GM12892 (cell line): ENCODE measurements around the gene BRMS1L.

ENCODE experiments used
- DNase-seq: peaks from one replicate; pipeline ENCODE4 v3.0.0; 2011; ENCODE audit not compliant: insufficient read length
- FAIRE-seq: peaks from 2 replicates; lab custom pipeline; 2011; peaks lifted over from hg19 to GRCh38; lab: Jason Lieb, UNC
- POLR2A ChIP-seq: IDR thresholded peaks from 2 replicates; pipeline ENCODE4 v1.6.1; 2011; ENCODE audit warnings: low read depth, low read length, control low read depth
- POLR2AphosphoS5 ChIP-seq: IDR thresholded peaks from 2 replicates; pipeline ENCODE4 v1.6.1; 2011; ENCODE audit warnings: low read depth, low read length, control low read depth
- TAF1 ChIP-seq: IDR thresholded peaks from 2 replicates; pipeline ENCODE4 v1.6.1; 2011; ENCODE audit warnings: low read depth, mild to moderate bottlenecking, control low read depth, low read length, borderline replicate concordance

BRMS1L gene

DNA sequence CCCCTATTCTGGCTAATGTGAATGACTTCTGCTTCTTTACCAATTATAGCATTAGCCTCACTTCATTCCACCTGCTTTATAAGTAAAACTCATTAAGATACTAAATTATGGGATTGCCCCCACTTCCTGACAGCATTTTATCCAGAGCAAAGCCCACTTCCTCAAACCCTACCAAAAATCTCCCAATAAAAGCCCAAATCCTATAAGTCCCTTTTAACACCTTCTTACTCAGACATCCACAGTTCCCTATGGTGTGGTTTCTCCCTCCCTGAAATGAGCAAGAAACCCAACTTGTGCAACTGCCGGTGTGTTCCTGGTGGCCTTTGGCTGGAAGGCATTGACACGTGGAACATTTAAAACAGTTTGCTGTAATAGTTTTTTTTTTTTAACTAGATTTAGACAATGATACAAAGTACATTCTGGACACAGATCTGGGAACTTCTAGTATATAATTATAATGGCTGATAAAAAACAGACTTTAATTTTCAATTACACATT is 53.1 kb downstream of the BRMS1L start:
- FAIRE-seq (no peak), DNase-seq (no peak)
- no peak for TF ChIP-seq POLR2A
- no peak for TF ChIP-seq TAF1
- no peak for TF ChIP-seq POLR2AphosphoS5

DNA sequence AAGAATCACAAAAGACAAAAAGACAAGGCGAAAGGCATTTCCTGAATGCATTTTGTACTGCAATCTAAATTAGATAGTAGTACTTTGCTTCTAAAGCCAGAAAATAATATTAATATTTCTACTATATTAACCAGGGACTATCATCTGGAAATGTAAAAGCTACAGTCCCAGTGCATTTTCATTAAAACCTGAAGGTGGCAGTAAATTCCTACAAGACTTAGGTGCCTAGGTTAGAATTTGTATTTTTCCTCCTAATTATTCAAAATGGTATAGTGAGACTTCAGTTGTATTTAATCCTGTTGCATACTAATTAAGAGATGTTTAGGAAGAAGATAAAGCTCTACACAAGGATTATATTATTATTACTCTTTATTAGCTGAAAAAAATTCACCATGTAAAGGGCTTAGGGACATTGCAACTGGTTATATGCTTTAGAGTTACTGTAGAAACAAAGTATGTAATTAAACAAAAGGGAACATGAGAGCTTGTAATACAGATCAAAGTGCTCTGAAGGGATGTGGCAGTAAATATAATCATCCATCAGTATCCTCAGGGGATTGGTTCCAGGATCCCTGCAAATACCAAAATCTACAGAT is 53.6 kb downstream of the BRMS1L start:
- no peak for DNase-seq
- TF ChIP-seq TAF1 (no peak), POLR2A (no peak), POLR2AphosphoS5 (no peak)
- no peak for FAIRE-seq

DNA sequence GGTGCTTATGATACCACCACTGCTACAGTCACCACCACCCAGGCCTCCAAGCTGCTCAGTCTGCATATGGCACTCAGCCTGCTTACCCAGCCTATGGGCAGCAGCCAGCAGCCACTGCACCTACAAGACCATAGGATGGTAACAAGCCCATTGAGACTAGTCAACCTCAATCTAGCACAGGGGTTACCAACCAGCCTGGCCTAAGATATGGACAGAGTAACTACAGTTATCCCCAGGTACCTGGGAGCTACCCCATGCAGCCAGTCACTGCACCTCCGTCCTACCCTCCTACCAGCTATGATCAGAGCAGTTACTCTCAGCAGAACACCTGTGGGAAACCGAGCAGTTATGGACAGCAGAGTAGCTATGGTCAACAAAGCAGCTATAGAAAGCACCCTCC is 55.1 kb downstream of the BRMS1L start:
- TF ChIP-seq POLR2A (no peak), POLR2AphosphoS5 (no peak), TAF1 (no peak)
- FAIRE-seq: no peak
- DNase-seq: no peak

DNA sequence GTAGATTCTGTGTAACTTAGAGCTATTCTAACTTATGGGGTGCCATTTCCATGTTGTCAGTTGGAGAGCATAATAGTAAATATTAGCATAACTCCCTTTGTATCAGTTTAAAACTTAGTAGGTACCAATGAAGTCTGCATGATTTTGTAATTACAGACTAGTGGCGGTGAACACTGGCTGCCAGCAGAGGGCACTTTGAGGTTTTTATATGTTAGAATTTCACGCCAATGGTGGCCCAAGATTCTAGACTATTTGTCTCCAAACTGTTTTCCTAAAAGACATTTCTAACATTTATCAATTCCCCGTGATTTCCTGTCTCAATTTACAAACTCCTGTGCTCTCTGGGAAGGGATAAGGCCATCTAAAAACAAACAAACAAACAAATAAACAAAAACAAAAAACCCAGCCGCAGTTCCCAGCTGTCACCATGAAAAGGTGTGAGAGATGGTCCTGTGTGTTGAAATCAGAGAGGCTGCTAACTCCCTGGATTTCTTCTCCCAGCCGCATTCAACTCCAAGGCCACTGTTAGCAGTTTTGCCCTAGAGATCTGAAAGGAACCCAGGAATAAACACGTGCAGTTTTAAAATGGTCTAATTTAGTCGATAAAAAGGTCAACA is 57.6 kb downstream of the BRMS1L start:
- FAIRE-seq: no peak
- TF ChIP-seq POLR2A (no peak), TAF1 (no peak), POLR2AphosphoS5 (no peak)
- peak; percentile 14 for DNase-seq

DNA sequence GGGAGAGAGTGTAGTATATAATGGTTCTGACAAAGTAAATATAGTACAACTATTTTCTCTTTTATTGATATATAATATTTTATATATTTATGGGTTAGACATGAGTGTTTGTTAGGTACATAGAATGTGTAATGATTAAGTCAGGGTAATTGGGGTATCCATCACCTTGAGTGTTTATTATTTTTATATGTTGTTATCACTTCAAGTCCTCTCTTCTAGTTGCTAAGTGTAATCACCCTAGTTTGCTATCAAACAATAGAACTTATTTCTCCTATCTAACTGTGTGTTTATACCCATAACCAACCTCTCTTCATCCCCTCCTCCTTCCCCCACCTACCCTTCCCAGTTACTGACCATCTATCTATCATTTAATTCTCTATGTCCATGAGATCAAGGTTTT is 64.2 kb downstream of the BRMS1L start:
- DNase-seq: no peak
- no peak for FAIRE-seq
- TF ChIP-seq TAF1: no peak
- TF ChIP-seq POLR2A: no peak
- TF ChIP-seq POLR2AphosphoS5: no peak

DNA sequence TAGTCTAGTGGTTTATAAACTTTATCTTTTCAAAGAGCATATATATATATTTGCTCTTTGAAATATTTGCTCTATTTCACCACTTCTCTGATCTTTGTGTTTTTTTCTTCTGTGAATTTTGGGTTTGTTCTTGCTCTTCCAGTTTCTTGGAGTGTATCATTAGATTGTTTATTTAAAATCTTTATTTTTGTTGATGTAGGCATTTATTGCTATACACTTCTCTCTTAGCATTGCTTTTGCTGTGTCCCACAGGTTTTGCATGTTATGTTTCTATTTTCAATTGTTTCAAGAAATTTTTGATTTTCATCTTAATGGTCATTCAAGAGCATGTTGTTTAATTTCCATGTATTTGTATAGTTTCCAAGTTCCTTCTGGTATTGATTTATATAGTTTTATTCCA is 69.1 kb downstream of the BRMS1L start:
- FAIRE-seq: no peak
- no peak for DNase-seq
- TF ChIP-seq POLR2A (no peak), POLR2AphosphoS5 (no peak), TAF1 (no peak)

DNA sequence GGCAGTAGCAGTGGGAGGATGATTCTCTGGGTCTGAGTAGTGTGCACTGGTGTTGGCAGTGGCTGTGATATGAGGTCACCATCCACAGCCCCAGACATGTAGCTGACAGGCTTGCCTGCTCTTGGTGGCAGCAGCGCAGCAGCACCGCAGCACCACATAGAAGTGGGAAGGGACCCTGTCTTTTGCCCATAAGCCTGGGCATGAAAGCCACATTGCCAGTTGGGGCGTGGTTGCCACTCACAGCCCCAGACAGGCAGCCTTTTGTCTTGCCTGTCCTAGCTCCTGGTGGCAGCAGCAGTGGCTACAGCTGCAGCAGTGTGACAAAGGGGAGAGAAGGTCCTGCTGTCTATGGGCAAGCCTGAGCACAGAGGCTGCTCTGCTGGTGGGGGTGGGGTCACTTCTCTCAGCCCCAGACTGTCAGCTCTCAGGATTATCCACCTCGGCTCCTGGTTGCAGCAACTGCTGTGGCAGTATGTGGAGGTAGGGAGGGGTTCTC is 71.5 kb downstream of the BRMS1L start:
- TF ChIP-seq TAF1: no peak
- TF ChIP-seq POLR2A: no peak
- no peak for TF ChIP-seq POLR2AphosphoS5
- DNase-seq (no peak), FAIRE-seq (no peak)

DNA sequence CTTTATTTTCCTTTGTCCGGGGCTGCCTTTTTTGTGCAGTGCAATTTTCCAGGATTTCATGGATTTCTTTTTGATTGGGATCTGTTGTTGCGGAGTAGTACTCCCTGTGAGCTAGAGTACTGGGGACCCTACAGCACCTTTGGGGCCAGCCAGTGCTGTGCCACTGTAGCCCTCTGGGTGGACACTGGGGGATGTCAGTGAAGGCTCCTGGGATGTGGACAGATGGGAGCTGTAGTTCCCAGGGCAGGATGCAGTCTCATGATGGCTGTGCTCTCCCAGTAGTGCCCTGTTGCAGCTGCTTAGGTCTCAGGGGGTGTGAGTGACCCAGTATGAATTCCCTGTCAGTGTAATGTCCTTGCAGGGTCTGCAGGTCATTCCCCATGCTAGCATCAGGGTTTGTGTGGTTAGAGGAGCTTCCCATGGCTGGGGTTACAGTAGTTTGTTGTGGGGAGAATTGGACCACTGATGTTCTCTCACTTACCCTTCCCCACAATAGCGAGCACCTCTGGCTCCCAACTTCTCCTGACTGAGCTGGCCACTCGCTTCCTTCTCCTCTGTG is 72.2 kb downstream of the BRMS1L start:
- TF ChIP-seq TAF1 (no peak), POLR2A (no peak), POLR2AphosphoS5 (no peak)
- DNase-seq (no peak), FAIRE-seq (no peak)

DNA sequence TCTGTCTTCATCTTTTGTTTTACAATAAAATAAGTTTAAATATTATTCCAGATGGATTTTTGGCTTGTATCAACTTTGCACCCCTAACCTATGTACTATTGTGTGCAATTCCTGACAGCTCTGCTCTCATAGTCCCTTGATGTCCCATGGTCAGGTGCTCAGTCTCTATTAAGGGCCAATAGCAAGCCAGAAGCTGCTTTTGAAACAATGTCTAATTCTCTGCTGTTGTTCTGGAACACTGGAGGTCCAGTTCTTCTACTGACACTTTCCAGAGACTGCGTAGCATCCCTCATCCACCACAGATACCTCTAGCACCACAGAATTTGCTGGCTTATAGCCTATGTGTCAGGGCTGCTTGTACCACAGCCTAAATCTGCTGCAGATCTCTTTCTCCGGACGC is 74.6 kb downstream of the BRMS1L start:
- FAIRE-seq (no peak), DNase-seq (no peak)
- no peak for TF ChIP-seq POLR2AphosphoS5
- no peak for TF ChIP-seq TAF1
- TF ChIP-seq POLR2A: no peak

DNA sequence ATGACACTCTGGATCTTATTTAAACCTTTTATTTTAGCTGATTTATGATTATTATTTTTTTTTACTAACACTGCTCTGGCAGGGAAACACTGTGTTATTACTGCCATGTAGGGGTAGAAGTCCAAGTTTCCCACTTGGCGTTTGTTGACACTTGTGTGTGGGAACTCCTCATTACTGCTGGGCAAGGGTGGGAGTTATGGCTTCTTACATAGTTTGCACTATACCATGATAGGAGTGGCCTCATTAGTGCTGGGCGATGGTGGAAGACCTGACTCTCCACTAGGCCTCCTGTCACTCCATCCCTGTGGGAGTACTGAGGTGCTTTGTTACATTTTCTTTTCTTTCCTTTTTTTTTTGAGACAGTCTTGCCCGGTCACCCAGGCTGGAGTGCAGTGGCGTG is 83.5 kb downstream of the BRMS1L start:
- DNase-seq: no peak
- TF ChIP-seq POLR2A (no peak), TAF1 (no peak), POLR2AphosphoS5 (no peak)
- FAIRE-seq: no peak

DNA sequence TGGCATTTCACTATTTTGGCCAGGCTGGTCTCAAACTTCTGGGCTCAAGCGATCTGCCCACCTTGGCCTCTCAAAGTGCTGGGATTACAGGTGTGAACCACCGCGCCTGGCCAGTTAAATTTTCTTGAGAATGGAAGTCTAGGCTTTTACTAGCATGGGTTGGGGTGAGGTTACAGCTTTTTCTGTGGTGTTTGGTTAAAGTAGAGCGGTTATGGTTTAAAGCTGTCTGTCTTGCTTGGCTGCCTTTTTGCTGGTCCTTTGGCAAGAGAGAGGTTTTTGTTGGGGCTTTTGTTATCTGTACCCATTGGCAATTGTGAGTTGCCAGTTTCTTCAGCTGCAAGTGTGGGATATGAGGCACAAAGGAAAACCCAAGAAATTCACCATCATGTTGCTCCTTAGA is 84.1 kb downstream of the BRMS1L start:
- TF ChIP-seq POLR2A (no peak), POLR2AphosphoS5 (no peak)
- DNase-seq (no peak), FAIRE-seq (no peak)

DNA sequence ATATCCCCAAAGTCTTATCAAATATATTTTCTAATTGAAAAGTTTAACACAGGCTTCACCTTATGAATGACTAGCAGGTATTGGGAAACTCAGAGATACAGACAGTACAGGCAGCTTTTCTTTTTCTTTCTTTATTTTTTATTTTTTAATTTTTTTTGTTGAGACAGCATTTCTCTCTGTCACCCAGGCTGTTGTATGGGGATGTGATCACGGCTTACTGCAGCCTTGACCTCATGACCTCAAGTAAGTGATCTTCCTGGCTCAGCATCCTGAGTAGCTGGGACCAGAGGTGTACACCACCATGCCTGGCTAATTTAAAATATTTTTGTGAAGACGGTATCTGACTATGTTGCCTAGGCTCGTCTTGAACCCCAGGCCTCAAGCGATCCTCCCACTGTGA is 85.0 kb downstream of the BRMS1L start:
- TF ChIP-seq POLR2A (no peak), POLR2AphosphoS5 (no peak), TAF1 (no peak)
- FAIRE-seq (no peak), DNase-seq (no peak)
